ENCODE measurements around the gene FBLN2. TPM values are rescaled to one million over a fixed set of nuclear protein-coding genes. Genes with fewer than 3 reads are reported as not detected.

FBLN2 gene
- total RNA-seq, 2 donors from 2014 or later, result 178 to 256 TPM

- intact Hi-C loops (cut with DNase I), result no loop called here
- no peak for DNase-seq
- peak in 1 of 2 donors; percentile 15 for ATAC-seq
Observed at GRCh38 chr3:13588993-13589392, 40.1 kb downstream of the FBLN2 start.

DNA sequence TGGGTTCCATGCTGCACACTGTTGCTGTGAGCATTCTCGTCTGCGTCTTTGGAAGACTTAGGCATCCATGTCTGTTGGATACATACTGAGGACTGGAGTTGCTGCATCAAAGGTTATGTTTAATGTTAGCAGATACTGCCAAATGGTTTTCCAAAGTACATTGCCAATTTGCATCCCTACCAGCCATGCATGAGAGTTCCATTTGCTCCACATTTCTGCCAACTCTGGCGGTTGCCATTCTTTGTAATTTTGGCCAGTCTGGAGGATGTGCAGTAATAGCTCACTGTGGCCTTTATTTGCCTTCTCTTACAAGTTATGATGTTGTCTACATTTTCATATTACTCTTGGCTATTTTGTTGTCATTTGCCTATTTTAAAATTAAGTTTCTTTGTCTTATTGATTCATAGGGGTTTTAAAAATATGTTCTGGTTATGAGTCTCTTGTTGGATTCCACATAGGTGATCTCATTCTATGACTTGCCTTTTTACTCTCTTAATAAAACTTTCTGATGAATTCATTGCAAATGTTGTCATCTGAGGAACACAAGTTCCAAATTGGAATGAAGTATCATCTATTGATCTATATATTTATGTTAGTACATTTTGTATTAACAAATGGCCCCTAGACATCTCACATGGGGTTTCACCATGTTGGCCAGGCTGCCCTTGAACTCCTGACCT is 42.1 kb downstream of the FBLN2 start:
- no peak for DNase-seq
- ATAC-seq, result no peak
- intact Hi-C loops (cut with DNase I), result no loop called here

DNA sequence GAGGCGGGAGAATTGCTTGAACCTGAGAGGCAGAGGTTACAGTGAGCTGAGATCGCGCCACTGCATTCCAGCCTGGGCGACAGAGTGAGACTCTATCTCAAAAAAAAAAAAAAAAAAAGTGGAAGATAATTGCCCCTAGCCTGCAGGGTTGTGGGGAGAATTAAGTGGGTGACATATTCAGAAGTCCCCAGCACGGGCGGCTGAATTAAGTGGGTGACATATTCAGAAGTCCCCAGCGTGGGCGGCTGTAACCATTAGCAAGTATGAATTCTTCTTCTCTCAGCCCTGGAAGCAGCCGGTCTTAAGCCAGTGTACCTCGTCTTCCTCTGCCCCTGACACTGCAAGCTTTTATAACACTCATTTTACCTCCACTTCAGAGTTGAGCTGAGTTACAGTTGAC is 44.7 kb downstream of the FBLN2 start:
- DNase-seq (no peak), ATAC-seq (no peak)
- intact Hi-C loops (cut with DNase I), result no loop called here

- ATAC-seq (no peak), DNase-seq (no peak)
- intact Hi-C loops (cut with DNase I), result no loop called here
Observed at GRCh38 chr3:13594146-13594545, 45.2 kb downstream of the FBLN2 start.

GRCh38 chr3:13594991-13595421 is 46.1 kb downstream of the FBLN2 start:
- ATAC-seq (peak in 1 of 2 donors; percentile 31), DNase-seq (no peak)
- intact Hi-C loops (cut with DNase I), result no loop called here

DNA sequence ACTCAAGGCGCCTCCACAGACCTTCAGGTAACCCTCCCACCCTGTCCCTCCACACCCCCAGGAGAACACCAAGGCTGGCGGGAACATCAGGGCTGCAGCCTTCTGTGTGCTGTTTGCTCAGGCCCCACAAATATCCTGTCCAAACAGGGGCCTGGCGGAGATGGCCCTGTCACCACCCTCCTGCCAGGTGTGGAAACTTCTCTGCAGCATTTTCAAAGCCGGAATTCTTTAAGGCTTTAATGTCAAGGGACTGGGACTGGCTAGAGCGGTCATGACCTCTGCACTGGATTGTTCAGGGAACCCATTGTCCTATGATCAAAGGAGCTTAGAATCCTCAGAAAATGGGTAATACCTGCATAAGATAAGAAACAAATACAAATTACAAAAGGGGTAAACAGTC is 46.6 kb downstream of the FBLN2 start:
- ATAC-seq, result no peak

DNA sequence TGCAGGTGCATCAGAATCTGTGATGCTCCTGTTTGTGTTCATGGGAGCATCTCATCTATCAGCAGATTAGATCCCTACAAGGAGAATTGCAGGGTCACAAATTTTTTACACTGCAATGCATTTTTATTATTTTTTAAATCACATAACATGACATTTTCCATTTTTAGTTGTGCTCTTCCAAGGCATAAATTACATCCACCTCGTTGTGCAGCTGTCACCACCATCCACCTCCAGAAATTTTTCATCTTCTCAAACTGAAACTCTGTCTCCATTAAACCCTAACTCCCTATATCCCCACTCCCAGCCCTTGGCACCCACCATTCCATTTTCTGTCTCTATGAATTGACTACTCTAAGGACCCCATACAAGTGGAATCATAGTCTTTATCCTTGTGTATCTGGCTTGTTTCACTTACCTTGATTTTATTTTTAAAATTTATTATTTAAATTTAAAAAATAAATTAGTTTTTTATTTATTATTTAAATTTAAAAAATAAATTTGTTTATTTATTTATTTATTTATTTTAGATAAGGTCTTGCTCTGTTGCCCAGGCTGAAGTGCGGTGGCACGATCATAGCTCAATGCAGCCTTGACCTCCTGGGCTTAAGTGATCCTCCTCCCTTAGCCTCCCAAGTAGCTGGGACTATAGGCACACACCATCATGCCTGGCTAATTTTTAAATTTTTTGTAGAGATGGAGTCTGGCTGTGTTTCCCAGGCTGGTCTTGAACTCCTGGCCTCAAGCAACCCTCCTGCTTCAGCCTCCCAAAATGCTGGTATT is 47.7 kb downstream of the FBLN2 start:
- DNase-seq, result no peak
- no peak for ATAC-seq
- intact Hi-C loops (cut with DNase I), result no loop called here

More for the DNA sequence above, 46.6 kb downstream of the FBLN2 start:
- intact Hi-C loops (cut with DNase I), result no loop called here
- DNase-seq, result no peak

DNA sequence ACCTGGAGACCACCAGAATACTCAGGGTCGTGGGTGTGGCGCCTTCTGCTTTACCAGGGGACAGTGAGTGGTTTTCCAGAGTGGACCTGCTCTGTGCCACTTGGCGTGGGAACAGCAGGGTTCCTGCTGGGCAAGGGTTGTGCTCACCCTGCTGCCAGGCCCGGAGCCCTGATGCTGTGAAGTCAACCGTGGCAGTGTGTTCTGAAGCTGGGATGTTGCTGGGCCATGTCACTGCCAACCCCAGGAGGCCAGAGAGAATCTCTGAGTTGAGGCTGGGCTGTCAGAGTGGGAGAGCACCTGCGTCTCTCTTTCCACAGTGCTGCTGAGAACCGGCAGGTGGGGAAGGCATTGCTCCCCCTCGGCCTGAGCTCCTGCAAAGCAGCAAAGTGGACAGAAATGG is 48.7 kb downstream of the FBLN2 start:
- ATAC-seq (no peak), DNase-seq (no peak)
- intact Hi-C loops (cut with DNase I), result no loop called here

DNA sequence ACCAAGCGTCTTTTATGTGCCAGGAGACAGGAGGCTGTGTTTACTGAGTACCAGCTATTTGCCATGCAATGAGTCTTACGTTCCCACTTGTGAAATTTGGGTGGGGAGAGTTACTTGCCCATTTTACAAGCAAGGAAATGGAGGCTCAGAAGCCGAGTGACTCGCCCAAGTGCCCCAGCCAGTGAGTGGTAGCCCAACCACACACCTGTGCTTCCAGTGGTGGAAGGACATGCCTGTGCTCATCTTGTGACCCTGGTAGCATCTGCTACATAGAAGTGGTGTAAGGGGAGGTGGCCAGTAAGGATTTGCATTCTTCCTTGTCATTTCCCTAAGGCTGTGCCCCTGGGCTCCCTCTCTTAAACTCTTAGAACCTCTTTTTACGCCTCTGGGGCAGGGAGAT is 49.3 kb downstream of the FBLN2 start:
- intact Hi-C loops (cut with DNase I), result no loop called here
- DNase-seq (no peak), ATAC-seq (no peak)

- ATAC-seq, result peak in 1 of 2 donors; percentile 13
- DNase-seq, result no peak
- intact Hi-C loops (cut with DNase I), result no loop called here
Observed at GRCh38 chr3:13598926-13599886, 50.3 kb downstream of the FBLN2 start.

- DNase-seq, result no peak
- intact Hi-C loops (cut with DNase I), result no loop called here
- ATAC-seq, result peak; percentile 6 to 42
Observed at GRCh38 chr3:13599887-13600450, 51.0 kb downstream of the FBLN2 start.

GRCh38 chr3:13600950-13601691 is 52.2 kb downstream of the FBLN2 start:
- DNase-seq (no peak), ATAC-seq (peak; percentile 63 to 80)
- intact Hi-C loops (cut with DNase I), result no loop called here

- intact Hi-C loops (cut with DNase I), result no loop called here
- DNase-seq (no peak), ATAC-seq (no peak)
Observed at GRCh38 chr3:13601692-13602080, 52.8 kb downstream of the FBLN2 start.

GRCh38 chr3:13605555-13605954 is 56.6 kb downstream of the FBLN2 start:
- DNase-seq (no peak), ATAC-seq (no peak)
- intact Hi-C loops (cut with DNase I), result no loop called here

- no peak for ATAC-seq
- intact Hi-C loops (cut with DNase I), result no loop called here
- no peak for DNase-seq
Observed at GRCh38 chr3:13607821-13608597, 59.1 kb downstream of the FBLN2 start.

GRCh38 chr3:13608969-13609725 is 60.2 kb downstream of the FBLN2 start:
- no peak for DNase-seq
- intact Hi-C loops (cut with DNase I), result no loop called here
- no peak for ATAC-seq

GRCh38 chr3:13610006-13610570 is 61.2 kb downstream of the FBLN2 start:
- ATAC-seq (no peak), DNase-seq (no peak)
- intact Hi-C loops (cut with DNase I), result loop anchor here in 1 of 2 donors (5.0 kb wide), 1 partner anchor 33 kb away; no protein-coding TSS in a partner anchor
